Muscle layer of colon (tissue), 2 donors: ENCODE data around the gene OSGEP.

ENCODE experiments used
- H3K27ac ChIP-seq: one replicate; pipeline ENCODE4 v1.7.0; 2013; ENCODE audit warnings: low read depth, mild to moderate bottlenecking, low read length, moderate library complexity
- H3K27me3 ChIP-seq, 2 donors: one replicate each; pipeline ENCODE4 v1.7.0; 2013; ENCODE audit warnings: low read length in 2 of 2, mild to moderate bottlenecking in 2 of 2; ENCODE audit not compliant: insufficient read depth in 2 of 2, control insufficient read depth in 1 of 2
- H3K36me3 ChIP-seq: one replicate; pipeline ENCODE4 v1.7.0; 2013; ENCODE audit warnings: mild to moderate bottlenecking, low read length; ENCODE audit not compliant: insufficient read depth
- H3K4me1 ChIP-seq: one replicate; pipeline ENCODE4 v1.7.0; 2013; ENCODE audit warnings: mild to moderate bottlenecking, low read length; ENCODE audit not compliant: insufficient read depth
- H3K4me3 ChIP-seq, 2 donors: one replicate each; pipeline ENCODE4 v1.7.0; 2013; ENCODE audit warnings: low read length in 2 of 2, low read depth in 1 of 2, mild to moderate bottlenecking in 1 of 2, moderate library complexity in 1 of 2
- H3K9ac ChIP-seq: one replicate; pipeline ENCODE4 v1.7.0; 2013; ENCODE audit warnings: low read length
- H3K9me3 ChIP-seq: one replicate; pipeline ENCODE4 v1.7.0; 2013; ENCODE audit warnings: mild to moderate bottlenecking, low read length
- donor health status: abdominal sarcoma.
- donor health status: Adenocarcinoma of cecum.

The OSGEP gene

DNA sequence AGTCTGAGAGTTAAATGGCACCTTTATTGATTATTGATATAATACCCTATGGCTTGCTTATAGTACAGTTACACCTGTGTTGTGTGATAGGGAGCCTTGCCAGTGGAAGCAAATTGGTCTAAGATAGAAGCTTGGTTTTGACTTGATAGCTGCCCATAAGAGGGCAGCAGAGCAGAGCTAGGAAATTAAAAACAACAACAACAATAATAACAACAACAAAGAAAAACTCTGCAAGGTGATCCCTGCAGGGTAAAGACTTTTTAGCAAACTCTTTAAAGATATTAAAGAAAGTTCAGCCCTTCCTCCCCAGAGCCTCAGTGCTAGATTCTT lies 32.7 kb upstream of the OSGEP start:
- Histone ChIP-seq H3K4me1 (no peaks in the 10 kb centered on the region), H3K27me3 (no peaks in the 10 kb centered on the region), H3K27ac (no peak overlapping the region), H3K36me3 (no peaks in the 10 kb centered on the region), H3K4me3 (no peak overlapping the region), H3K9me3 (no peaks in the 10 kb centered on the region), H3K9ac (no peak overlapping the region)

DNA sequence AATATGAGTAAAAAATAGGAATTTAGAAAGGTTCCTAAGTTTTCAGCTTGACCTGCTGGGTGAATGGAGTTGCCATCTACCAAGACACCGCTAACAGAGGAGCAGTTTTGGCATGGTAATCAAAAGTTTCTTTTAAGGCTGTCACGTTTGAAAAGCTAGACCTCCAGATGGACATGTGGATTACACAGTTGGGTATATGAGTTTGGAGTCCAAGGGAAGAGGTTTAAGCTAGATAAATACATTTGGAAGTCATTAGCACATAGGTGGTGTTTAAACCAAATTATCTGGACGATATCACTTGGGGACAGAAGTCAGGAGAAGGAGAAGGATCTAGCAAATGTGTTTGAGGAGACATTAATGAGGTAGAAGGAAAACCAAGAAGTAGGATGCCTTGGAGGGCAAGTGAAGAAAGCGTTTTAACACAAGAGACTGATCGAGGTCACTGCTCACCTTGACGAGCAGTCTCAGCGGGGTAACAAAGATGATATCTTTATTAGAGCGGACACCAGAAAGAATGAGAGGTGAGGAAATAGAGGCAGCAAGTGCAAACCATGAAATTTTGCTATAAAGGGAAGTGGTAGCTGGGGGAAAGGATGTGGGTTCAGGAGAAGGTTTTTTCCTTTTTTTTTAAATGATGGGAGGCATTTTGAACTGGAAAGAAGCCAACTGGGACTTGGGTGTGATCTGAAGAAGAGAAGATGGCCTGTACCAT lies 32.2 kb upstream of the OSGEP start:
- Histone ChIP-seq H3K9ac (no peak overlapping the region), H3K9me3 (no peaks in the 10 kb centered on the region), H3K4me3 (no peak overlapping the region)

DNA sequence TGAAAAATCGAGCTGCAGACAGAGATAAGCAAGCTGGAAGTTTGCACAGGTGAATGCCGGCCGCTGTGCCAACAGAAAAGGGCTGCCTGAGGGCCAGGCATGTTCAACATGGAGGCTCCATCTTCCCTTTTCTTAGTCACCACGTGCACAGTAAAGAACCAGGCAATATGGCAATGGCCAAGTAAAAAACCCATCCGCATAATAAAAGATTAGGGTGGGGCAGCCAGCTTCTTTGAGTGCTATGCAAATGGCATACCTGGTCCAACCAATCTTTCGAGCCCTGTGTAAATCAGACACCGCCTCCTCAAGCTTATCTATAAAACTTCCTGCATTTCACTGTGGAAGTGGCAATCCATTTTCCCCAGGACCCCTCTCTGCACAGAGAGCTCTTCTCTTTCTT lies 31.3 kb upstream of the OSGEP start:
- Histone ChIP-seq H3K36me3 (no peaks in the 10 kb centered on the region), H3K9me3 (no peaks in the 10 kb centered on the region), H3K4me3 (no peak overlapping the region)

More for the DNA sequence above, 32.2 kb upstream of the OSGEP start:
- Histone ChIP-seq H3K36me3 (no peaks in the 10 kb centered on the region), H3K27ac (no peak overlapping the region), H3K4me1 (no peaks in the 10 kb centered on the region), H3K27me3 (no peaks in the 10 kb centered on the region)

DNA sequence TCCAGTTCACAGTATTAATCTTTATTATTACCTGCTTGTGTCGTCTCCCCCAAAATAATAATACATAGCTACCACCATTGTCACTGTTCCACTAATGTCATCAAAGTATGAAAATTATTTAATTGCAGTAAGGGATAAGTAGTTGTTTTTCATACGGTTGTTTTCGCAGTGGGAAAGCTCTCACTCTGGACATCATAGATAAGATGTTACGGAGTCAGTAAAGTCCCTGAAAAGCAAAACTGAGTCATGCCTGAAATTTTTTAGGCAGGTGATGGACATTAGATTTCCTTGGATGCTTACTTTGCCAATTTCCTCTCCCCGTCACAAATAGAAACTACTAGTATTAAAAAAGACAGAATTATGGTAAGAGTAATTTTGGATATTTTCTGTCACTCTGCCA lies 27.8 kb upstream of the OSGEP start:
- H3K9me3 ChIP-seq, result no peaks in the 10 kb centered on the region

More for the DNA sequence above, 31.3 kb upstream of the OSGEP start:
- no peak overlapping the region for H3K27ac ChIP-seq
- H3K27me3 ChIP-seq, result no peaks in the 10 kb centered on the region
- no peak overlapping the region for H3K9ac ChIP-seq
- H3K4me1 ChIP-seq, result no peaks in the 10 kb centered on the region

DNA sequence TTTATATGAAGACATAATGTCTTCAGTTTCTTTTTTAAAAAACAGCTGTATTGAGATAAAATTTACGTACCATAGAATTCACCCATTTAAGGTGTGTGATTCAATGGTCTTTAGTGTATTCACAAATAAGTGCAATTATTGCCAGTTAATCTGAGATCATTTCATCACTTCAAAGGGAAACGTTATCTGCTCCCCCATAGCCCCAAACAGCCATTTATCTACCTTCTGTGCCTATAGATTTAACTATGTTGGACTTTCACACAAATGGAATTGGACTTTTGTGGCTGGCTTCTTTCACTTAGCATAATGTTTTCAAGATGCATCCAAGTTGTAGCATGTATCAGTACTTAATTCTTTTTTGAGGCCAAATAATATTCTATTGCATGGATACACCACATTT lies 24.3 kb upstream of the OSGEP start:
- Histone ChIP-seq H3K27me3 (no peaks in the 10 kb centered on the region), H3K9me3 (no peaks in the 10 kb centered on the region), H3K9ac (no peak overlapping the region), H3K36me3 (peaks cover 16% of the 10 kb centered on the region), H3K4me1 (peaks cover 9% of the 10 kb centered on the region), H3K27ac (no peak overlapping the region), H3K4me3 (no peak overlapping the region)

More for the DNA sequence above, 27.8 kb upstream of the OSGEP start:
- H3K4me1 ChIP-seq, result peaks cover 9% of the 10 kb centered on the region
- H3K27me3 ChIP-seq, result no peaks in the 10 kb centered on the region
- H3K9ac ChIP-seq, result no peak overlapping the region
- H3K36me3 ChIP-seq, result no peaks in the 10 kb centered on the region
- no peak overlapping the region for H3K4me3 ChIP-seq
- H3K27ac ChIP-seq, result no peak overlapping the region

DNA sequence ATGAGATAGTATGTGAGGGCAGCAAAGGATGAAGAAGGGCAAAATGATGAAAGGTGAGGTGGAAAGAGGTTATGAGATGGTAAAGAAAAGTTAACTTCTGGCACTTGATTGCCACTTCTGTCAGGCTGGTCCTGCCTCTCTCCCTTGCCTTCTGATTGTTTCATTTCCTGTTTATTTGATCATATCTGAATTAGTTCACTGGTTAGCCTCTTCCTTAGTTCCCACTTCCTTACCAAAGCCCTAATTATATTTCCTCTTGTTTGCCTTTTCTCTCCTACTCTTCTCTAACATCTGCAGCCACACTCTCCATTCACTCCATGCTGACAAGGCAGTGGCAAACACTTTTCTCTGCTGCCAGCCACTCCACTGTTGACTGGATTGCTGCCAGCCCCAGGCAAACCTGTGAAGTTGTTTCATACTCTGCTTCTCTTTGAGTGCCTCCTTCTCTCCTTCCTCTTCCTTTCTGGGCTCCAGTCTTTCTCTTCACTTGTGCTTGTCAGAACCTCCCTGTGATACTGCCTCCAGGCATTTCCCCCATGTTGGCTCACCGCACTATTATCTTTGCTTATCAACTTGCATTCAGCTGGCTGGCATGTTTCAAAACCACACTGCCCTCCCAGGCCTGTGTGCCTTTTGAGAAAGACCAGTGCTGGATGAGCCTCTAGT lies 22.7 kb upstream of the OSGEP start:
- H3K9me3 ChIP-seq, result no peaks in the 10 kb centered on the region
- H3K4me3 ChIP-seq, result no peak overlapping the region
- H3K27ac ChIP-seq, result no peak overlapping the region
- no peak overlapping the region for H3K9ac ChIP-seq
- H3K36me3 ChIP-seq, result peaks cover 16% of the 10 kb centered on the region
- no peaks in the 10 kb centered on the region for H3K27me3 ChIP-seq
- peaks cover 9% of the 10 kb centered on the region for H3K4me1 ChIP-seq

DNA sequence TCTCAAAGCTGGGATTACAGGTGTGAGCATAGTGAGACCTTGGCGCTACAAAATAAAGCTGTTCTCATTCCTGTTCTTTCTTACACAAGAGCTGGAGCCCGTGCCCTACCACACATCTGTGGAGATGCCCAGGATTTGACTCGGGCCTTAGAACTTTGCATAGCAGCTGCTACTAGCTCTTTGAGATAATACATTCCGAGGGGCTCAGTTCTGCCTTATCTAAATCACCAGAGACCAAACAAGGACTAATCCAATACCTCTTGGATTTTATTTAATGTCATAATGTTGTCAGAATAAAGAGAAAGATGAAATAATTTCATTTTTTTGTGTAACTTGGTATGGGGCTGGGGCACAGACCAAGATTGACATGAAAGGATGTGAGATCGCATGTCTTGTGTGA lies 22.2 kb upstream of the OSGEP start:
- Histone ChIP-seq H3K9ac (no peak overlapping the region), H3K27ac (no peak overlapping the region), H3K4me3 (no peak overlapping the region), H3K36me3 (peaks cover 16% of the 10 kb centered on the region), H3K9me3 (no peaks in the 10 kb centered on the region), H3K27me3 (no peaks in the 10 kb centered on the region), H3K4me1 (peaks cover 9% of the 10 kb centered on the region)

DNA sequence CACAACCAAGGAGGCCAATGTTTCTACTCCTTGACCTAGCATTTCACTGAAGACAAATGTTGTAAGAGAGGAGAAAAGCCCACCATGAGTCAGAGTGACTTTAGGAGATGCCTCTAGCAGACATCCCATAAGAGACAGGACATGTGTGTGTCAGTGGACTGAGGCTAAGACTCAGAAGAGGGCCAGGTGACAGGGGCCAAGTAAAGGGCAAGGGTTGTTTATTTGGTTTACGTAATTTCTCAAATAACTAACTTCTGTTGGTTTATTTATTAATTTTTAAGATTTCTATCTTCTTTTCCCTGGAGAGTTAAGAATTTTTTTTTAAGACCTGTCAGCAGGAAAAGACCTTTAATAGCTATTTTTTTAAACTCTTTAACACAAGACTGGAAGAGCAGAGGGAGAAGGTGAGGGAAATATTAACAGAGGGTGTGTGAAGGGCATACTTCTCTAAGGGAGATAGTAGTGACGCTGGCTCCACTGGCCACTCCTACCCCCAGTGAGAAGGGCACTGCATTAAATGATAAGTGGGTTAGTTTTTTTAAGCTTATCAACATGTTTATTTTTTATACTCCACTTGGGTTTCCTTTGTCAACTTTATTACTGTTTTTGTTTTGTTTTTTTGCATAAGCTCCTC lies 18.0 kb upstream of the OSGEP start:
- no peak overlapping the region for H3K27ac ChIP-seq
- H3K9me3 ChIP-seq, result no peaks in the 10 kb centered on the region
- no peak overlapping the region for H3K9ac ChIP-seq
- H3K4me3 ChIP-seq, result no peak overlapping the region
- H3K4me1 ChIP-seq, result peaks cover 10% of the 10 kb centered on the region
- no peaks in the 10 kb centered on the region for H3K27me3 ChIP-seq
- H3K36me3 ChIP-seq, result peaks cover 16% of the 10 kb centered on the region

DNA sequence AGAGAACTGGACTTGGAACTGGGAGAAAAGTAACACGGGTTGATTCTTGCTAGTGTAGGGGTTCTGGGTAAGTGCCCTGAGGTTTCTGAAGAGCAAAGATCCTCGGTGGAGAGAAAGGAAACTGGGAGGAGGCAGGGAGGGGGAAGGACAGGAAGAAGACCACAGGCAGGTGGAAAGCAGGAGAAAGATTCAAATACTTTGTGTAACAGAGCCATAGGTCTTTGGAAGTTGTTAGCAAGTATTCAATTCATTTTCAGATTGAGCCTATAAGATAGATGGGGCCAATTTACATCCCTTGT lies 15.9 kb upstream of the OSGEP start:
- H3K27ac ChIP-seq, result no peak overlapping the region
- H3K4me3 ChIP-seq, result peak overlapping the region in 1 of 2 donors; percentile 77
- no peaks in the 10 kb centered on the region for H3K27me3 ChIP-seq
- H3K9ac ChIP-seq, result peak overlapping the region; percentile 66
- peaks cover 8% of the 10 kb centered on the region for H3K4me1 ChIP-seq
- H3K36me3 ChIP-seq, result peaks cover 10% of the 10 kb centered on the region
- no peaks in the 10 kb centered on the region for H3K9me3 ChIP-seq

DNA sequence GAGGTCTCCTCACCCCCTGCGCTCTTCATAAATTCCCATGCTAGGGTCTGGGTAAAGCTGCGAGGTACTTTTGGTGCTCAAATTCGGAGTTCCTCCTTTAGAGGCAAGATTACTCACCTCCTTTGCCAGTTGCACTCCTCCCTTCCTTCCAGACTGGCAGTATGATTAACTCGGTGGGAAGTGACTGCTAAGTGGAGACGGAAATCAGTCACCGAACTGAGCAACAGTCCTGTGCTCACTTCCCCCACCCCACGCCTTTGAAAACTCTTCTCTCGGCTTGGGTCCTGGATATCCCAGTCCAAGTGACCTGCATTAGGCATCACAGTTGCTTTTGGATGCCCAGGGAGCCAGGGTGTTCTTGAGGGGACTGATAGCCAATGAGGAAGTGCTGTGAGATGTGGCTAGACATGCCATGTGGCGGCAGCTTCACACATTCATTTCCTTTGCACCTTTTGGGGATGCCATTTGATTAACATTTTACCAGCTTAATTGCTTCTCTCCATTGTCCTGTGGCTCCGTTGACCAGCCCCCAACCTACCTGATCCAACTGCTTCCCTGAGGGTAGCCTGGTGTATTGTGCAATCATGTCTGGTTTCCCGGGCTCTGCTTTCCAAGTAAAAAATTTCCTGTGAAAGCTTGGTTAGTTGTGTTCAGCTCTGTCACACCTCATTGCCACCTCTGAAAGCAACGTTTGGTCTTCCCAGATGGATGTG lies 15.4 kb upstream of the OSGEP start:
- Histone ChIP-seq H3K4me3 (peak overlapping the region; percentile 77 to 97), H3K4me1 (peaks cover 8% of the 10 kb centered on the region), H3K9ac (peak overlapping the region; percentile 66), H3K36me3 (peaks cover 8% of the 10 kb centered on the region), H3K27me3 (no peaks in the 10 kb centered on the region), H3K27ac (peak overlapping the region; percentile 87), H3K9me3 (no peaks in the 10 kb centered on the region)

DNA sequence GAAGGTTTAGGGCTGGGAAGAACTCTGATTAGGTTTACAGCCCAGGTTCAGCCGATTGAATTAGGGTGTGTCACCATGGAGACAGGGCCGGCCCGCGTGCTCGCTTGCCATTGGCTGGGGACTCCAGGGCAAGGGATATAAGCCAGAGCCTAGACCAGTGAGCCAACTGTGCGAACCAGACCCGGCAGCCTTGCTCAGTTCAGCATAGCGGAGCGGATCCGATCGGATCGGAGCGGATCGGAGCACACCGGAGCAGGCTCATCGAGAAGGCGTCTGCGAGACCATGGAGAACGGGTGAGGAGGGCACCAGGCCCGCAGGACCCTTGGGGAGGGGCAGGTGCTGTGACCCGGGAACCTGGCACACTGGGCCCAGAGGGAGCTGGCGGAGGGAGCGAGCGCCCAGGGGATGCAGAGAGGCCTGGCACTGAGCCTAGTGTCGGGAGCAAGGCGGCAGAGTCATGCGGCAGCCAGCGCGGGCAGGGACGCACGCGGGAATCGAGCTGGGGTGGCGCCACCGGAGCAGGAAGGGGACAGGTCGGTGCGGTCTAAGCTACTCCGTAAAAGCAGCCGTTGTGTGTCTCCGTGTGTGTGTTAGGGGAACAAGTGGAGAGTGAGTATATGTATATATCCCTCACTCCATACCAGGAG lies 14.8 kb upstream of the OSGEP start, which contains the start of gene PNP:
Gene PNP (plus strand): TSS at position 165 of the 648 bp plus-strand sequence. CDS start 119 bp downstream, at position 284.
- Histone ChIP-seq H3K27ac (peak within 1 kb of the TSS; percentile 87), H3K36me3 (peaks cover 2% of the 10 kb centered on the region), H3K4me3 (peak within 1 kb of the TSS; percentile 77 to 97), H3K27me3 (no peaks in the 10 kb centered on the region), H3K9ac (peak within 1 kb of the TSS; percentile 66), H3K4me1 (peaks cover 8% of the 10 kb centered on the region), H3K9me3 (no peaks in the 10 kb centered on the region)
